HG03095 (cell line): ENCODE results near the gene SYN1.
"Not testable (repeated sequence)": the region's sequence is repeated elsewhere in the genome, so short reads cannot be mapped to it uniquely, and the experiment has no call there.

ENCODE experiments used
- ATAC-seq: cut with Tn5 transposase; IDR thresholded peaks from one replicate; pipeline ENCODE4 v1.9.1; 2021; ENCODE audit warnings: moderate library complexity; ENCODE audit not compliant: unreplicated experiment

SYN1 gene

DNA sequence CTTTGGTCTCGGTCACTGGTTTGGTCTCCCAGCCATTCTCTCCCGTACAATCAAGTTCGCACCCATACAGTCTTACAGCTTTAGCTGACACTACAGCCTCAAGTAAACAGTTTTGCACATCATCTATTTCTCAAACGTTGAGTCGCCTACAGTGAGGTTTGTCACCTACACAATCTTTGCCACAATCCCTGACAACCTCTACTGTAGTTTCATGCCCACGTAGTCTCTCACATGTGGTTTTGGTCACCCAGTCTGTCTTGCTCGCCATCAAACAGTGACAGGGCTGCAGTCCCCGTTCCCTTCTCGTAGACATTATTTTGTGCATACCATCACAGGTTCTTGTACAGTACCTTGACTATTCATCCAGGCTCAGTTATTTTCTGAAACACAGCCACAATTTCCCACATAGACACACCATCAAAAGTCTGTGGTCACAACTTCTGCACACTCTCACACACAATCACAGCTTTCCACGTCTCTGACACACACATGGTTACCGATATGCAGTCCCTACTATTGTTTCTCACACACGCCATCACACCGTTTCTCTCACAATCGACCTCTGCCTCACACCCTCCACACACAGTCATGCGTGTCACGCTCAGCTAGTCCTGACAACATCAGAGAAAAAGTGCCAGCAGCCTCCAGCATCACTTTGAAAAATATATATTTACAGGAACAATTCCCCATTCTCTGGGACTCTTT, 15.4 kb upstream of the SYN1 start:
- no peak for ATAC-seq

DNA sequence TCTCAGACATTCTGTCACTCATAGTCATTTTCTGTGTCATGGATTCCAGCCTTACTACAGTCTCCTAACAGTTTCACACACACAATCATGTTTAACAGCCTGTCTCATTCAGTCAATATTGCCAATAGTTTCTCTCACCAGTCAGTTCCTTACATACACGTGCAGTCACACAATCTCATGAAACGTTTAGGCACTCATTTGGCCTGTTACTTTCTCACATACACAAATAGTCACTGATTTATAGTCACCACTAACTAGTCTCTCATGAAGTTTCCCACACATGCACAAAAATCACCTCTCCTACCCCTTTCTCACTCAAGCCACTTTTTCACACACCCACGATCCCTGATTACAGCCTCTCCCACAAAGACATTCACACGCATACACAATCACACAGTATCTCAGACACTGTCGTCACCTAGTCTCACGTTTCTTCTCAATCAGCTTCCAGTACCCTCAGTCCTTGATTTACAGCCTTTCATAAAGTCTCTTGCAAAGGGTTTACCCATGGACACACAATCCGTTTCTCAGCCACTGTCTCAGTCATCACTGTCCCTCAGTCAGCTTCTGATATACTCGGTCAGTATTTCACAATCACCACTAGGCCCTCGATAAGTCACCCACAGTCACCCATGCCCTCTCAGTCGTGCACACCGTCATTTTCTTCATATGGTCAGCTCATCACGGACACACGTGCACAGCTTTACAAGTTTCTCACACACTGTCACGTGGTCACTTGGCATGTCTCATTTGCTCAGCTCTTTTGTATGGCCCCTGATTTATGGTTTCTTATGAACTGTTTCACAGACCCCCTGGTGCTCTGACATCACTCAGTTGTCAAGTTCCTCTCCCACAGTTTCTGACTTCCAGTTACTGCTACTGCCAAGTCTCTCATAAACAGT, 14.3 kb upstream of the SYN1 start:
- no peak for ATAC-seq

DNA sequence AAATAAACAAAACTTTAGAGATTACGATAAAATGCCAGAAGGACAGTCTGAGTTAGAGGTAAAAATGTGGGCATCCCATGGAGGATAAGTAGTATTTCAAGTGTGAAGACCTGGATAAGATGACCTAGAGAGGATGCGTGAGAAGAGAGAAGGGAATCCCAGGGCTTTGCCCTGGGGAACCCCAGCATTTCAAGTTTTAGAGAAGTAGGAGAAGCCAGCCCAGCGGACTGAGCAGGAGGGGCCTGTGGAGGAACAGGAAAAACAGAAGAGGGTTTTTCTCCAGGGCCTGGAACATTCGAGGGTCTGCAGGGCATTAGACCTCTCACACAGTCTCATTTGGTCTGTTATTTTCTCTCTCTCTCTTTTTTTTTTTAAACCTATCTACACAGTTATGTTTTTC, 13.0 kb upstream of the SYN1 start:
- ATAC-seq: no peak

DNA sequence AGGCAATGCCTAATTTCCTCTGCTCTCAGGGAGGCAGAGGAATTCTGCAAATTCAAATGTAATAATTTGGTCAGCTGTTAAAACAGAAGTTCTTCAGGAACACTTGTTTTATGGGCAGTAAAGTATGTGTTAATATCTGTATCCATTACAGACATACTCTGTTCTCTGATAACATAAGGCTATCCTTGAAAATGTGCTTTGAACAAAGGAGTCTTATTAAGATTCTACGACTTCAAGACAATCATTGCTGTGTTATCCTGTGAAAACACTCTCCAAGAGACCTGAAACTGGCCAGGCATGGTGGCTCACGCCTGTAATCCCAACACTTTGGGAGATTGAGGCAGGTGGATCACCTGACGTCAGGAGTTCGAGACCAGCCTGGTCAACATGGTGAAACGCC, 12.0 kb upstream of the SYN1 start:
- ATAC-seq: no peak

DNA sequence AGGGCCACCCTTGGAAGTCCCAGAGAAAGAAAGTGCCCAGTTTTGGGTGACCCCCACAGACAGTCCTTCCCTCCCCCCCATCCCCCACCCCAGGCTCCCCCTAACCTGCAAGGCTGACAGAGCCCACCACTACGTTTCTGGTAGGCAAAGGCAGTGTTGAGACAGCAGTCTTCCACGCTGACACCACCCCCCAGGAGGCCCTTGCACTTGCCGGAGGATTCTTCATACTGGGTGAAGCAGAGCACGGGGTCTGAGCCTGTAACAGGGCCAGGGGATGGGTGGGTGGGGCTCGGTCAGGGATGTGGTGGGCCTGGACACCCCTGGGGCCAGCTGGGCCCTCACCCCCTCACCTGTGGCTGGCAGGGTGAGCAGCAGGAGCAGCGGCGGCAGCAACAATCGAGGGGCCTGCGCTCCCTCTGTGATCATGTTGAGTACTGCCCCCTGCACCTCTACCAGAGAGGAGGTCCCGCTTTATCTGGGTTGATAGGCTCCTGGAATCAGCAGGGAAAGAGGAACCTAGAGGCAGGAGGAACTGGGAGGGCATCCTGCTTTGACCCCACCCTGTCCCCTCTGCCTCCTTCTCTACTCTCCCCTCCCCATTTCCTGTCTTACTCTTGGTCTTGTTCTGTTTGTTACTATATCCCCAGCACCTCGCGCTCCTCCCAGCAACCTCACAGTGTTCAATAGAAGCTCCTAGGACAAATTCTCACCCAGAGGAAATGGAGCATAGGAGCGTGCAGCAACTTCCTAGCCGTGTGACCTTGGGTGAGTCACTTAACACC, 10.0 kb upstream of the SYN1 start, which contains the start of gene CFP:
TSS of gene CFP (minus strand) at position 512 of the 782 bp plus-strand sequence. CDS start at position 426, 86 bp downstream.
- no peak for ATAC-seq

DNA sequence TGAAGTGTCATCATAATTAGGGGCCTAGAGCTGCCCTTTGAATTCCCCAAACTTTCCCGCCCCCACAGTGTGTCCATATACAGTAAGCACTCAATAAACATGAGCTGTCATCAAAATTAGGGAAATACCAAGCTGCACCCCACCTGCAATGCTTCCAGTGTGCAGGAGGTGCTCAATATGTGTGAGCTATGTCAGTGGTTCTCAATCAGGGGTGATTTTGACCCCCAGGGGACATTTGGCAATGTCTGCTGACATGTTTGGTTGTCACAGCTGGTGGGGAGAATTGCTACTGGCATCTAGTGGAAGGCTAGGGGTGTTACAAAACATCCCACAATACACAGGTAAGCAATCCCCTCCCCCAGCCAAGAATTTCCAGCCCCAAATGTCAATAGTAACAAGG, 9.3 kb upstream of the SYN1 start:
- no peak for ATAC-seq

DNA sequence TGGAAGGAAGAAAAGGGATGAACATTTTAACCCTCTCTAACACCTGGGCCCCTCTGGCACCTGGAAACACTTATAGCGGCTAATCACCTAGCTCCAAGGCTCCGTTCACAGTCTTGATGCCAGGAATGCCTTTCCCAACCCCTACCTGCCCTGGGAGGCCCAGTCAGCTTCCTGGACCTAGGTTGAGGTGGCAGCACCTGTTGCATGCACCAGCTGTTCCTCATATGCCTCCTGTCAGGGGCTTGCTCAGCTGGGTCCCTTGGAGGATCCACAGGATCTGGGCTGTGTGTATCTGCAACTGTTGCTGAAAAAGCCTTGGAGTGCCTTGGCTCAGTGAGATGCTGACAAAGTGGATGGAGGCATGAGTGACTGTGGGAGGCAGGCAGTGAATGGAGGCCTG, 5.7 kb upstream of the SYN1 start:
- no peak for ATAC-seq

DNA sequence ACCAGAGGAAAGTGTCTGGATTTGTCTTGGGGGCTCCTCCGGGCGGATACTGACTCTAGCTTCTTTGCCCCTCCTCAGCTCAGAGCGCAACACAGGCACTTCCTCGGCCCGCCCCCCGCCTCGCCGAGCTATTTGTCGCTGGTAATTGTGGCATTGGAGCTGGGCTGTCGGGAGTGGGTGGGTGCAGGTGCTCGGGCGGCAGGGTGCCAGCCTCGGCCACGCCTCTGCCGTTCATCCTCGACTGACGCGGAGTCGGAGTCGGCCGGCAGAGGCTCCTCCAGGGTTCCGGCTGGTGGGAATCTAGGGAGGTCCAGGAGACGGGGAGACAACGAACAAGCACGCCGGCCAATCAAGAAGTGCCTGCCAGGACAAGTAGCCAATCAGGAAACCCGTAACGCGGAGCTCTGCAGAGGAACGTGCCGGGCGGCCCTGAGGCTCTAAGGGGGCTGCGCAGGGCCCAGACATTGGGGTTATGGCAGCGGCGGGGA, 3.9 kb upstream of the SYN1 start:
- no peak for ATAC-seq

DNA sequence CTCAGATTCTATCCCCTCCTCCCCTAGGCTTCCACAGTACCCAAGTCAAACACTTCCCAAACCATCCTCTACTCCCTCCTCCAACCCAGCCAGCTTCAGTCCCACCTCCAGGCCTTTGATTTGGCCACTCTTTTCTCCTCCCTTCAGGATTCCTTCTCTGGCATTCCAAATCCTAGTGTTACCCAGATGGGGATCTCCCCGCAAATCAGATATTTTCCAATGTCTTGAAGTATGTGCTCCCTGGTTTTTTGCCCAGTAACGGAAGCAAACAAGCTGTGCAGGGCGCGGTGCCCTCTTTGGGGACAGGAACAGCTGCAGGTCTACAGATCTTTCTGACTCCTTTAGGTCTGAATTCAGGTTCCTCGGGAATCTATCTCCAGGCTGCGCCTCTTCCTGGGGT, 2.2 kb upstream of the SYN1 start:
- ATAC-seq: no peak

DNA sequence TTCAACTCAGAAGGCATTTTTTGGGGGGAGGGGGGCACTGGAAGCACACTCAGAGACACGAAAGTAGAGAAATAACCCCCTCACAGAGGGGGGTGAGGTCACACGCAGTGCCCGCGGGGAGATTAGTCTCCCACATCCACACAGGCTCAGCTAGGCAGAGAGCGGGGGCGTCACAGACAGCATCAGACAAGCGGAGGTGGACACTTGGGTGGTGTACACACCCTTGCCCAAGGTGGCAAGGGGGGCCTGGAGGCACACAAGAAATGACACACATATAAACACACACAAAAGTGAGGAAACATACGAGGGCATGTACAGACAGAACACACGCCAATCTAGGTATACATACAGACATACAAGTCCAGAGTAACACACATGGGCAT, 637 bp upstream of the SYN1 start:
- no peak for ATAC-seq

DNA sequence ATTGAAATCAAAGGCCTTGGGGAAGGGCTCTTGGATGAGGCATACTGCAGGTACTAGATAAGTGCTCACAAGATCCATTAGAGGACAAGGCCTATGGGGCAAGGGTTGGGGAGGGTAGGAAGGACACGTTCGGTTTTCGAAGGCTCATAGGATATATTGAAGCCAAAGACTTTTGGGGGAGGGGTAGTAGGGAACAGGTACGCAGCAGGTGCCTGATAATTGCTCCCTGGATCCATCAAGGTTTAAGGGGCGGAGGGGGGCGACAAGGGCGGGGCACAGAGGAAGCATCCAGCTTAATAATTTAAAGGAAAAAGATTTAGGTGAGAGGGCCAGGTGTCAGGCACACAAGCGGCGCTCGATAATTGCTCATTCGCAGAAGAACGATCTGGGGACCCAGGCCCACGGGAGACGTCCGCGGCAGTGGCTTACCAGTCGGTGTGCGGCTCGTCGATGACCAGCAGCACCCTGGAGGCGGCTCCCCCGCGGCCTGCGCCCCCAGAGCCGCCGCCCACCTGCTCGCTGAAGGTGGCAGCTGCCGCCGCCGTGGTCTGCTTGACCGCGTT, 653 bp downstream of the SYN1 start:
- ATAC-seq: no peak

DNA sequence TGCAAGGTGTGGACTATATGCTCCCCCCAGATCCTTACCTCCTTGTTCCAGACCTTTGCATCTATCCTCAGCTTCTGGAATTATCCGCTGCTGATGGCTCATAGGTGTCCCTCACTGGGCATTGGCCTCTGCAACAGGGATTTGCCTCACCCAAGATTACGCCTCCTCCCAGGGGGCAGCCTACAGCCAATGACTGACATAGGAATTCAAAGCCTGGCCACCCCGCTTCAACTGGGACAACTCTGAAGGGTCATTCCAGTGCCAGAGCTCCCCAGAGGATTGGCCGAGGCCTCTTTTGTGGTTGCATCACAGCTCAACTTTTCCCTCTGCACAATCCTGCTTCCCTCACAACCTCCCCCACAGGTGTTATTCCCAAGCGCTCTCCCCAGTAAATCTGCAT, 5.0 kb downstream of the SYN1 start:
- no peak for ATAC-seq

DNA sequence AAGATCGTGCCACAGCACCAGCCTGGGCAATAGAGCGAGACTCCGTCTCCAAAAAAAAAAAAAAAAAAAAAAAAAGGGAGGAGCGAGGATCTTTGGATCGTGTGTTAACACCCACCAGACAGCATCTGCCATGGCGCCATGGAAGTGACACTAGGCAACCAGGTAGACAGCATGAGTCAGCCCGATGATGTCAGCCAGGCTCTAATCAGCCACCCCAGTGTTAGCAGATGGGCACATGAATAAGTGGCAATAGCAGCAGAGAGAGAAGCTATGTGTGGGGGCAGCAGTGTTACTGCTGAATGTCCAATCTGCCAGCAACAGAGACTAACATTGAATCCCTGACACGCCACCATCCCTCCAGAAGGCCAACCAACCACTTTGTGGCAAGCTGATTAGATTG, 6.6 kb downstream of the SYN1 start:
- ATAC-seq: no peak

DNA sequence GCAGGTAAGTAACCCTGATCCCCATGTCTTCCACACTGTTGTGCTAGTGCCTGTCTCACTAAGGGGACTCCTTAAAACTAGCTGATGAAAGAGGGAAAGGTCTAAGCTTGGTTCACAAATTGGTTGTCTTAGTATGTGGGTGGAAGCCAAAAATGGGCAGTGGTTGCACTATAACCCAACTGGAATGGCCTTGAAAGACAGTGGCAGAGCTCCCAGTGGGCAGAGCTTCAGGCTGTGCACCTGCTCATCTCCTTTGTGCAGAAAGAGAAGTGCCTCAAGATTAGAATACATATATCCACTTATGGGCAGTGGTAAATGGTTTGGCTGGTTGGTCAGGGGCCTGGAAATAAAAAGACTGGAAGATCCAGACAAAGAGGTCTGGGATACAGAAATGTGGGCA, 7.2 kb downstream of the SYN1 start:
- ATAC-seq: no peak

DNA sequence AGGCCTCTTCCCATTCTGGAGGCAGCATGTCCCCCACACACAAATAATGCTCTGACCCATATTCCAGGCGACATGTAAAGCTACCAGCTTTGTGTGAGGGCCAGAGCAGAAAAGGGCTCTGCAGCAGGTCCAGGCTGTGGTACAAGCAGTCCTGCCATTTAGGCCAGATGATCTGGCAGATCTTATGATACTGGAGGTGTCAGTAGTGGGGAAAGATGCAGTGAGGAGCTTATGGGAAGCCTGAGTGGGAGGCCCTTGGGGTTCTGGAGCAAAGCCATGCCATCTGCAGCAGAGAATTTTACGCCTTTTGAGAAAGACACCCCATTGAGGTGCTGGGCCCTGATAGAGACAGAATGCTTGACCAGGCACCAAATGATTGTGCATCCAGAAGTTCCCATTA, 7.7 kb downstream of the SYN1 start:
- no peak for ATAC-seq

DNA sequence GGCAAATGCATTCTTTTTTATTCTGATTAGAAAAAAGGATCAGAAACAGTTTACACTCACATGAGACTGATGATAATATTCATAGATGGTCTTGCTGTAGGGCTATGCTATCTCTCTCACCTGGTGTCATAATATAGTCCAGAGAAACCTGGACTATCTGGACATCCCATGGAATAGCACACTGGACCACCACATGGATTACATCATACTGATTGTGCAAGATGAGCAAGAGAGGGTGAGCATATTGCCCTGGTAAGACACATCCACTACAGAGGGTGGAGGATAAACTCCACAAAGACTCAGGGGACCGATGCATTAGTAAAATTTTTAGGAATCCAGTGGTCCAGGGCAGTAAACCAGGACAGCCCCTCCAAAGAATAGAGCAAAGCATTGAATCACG, 8.2 kb downstream of the SYN1 start:
- ATAC-seq: no peak

DNA sequence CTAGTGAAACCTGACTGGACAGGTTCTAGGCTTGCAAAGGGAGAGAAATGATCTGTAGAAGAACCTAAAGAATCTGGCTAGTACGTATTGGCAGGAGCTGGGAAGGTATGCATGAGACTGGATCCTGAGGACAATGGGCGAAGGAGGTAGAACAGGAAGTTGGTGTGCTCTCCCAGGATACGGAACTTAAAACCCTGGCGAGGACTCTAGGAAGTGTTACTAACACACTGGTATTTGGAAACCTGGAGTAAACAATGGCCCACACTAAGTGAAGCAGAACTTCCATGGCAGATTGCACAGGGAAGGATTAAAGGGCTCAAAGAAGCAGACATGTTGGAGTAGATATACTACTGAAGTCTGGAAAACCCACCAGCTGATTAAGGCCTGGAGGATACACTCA, 9.1 kb downstream of the SYN1 start:
- no peak for ATAC-seq

DNA sequence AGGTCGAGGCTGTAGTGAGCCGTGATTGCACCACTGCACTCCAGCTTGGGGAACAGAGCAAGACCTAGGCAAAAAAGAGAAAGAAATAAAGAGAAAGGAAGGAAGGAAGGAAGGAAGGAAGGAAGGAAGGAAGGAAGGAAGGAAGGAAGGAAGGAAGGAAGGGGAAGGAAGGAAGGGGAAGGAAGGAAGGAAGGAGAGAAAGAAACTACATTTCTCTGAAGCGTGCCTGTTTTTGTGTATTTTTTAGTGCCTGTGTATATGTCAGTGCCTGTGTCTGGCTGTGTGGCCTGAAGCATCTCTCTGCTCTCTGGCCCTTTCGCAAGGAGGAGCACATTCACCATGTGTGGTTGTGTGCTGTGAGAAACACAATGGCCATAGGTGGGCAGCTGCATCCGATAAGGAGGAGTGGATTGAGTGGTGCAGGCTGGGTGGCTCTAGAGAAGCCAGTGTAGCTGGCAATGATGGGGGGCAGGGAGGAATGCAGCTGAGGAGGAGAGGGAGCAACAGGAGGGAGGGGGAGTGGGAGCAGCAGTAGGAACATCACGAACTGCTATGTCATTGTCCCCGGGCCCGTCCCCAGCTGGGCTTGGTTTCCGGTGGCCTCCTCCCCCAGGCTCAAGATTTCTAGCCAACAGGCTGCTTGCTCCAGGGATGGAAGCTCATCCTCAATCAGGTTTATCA, 11.4 kb downstream of the SYN1 start:
- ATAC-seq: no peak

DNA sequence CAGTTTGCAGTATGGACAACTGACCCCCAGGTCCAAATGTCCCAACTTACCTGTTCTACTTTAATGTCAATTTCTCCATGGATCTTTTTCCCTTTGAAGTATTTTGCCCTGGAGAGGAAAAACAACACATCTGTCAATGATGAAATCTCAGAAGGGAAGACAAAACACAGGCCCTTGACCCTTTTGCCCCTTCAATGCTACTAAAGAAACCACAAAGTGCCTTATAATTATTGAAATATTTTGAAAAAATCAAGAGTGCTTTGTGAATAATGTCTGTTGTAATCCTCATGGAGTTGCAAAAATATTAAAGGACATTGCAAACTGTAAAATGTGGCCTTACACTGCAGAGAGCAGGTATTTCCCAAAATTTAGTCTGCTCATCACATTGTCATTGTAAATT, 12.6 kb downstream of the SYN1 start:
- ATAC-seq: no peak

DNA sequence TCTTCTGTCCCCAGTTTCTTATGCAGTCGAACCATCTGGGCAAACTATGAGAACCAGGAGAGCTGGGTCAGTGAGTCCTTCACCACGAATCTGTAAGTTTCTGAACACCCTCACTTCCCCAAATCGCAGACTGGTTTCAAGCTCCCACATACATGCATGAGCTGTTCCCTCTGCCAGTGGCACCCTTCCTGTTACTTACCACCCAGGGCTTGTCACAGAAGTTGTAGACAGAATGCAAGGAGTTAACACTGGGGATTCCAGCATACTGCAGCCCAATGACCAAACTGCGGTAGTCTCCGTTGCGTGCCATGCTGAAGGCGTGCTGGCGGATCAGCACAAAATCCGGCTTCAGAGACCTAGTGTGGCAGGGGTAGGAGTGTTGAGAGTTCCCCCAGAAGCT, 14.6 kb downstream of the SYN1 start:
- ATAC-seq: no peak

DNA sequence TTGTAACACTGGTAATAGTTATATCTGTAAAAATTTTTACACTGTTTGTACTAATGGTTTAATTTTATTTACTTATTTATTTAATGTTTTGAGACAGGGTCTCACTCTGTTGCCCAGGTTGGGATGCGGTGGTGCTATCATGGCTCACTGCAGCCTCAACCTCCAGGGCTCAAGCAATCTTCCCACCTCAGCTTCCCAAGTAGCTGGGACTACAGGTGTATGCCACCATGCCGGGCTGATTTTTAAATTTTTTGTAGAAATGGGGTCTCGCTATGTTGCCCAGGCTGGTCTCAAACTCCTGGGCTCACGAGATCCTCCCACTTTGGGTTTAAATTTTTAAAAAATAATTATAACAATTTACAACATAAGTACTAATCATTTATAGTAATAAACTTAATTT, 16.5 kb downstream of the SYN1 start:
- ATAC-seq: not testable (repeated sequence)
